OCI-LY1 (cell line): ENCODE results near the gene SNRPF.

Experiments
- EZH2 ChIP-seq: fragments of 200-600 bp; sonication (generic), shearing (Covaris generic); IDR thresholded peaks from 2 replicates; pipeline ENCODE4 v1.8.0; 2017; ENCODE audit warnings: borderline replicate concordance, mixed run types, mild to moderate bottlenecking, antibody characterized with exemption, low read length, moderate library complexity, mixed read lengths
- TF ChIP-seq, protein P1 (sequence below): fragments of 200-600 bp; sonication (generic), shearing (Covaris generic); IDR thresholded peaks from 2 replicates; pipeline ENCODE4 v1.5.1; 2017; ENCODE audit warnings: mild to moderate bottlenecking, antibody characterized with exemption, low read length, moderate library complexity, mixed read lengths

DNA sequence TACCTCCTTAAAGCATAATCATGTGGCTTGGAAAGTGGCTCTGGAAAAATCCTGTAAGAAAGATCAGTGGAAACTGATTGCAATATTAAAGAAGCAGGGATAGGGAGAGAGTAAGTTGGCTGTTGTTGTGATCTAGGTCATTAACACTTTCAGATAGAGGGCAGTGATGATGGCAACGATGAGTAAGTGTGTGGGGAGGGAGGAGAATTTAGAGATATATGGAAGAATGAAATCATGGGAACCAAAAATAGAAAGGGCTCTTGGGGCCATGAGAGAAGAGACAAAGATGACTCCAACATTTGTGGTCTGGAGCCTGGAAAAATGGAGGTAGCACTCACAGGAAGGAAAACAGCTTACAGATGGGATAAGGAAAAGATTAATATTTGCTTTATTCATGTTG lies 23.3 kb downstream of the SNRPF start:
- TF ChIP-seq, protein P1, sequence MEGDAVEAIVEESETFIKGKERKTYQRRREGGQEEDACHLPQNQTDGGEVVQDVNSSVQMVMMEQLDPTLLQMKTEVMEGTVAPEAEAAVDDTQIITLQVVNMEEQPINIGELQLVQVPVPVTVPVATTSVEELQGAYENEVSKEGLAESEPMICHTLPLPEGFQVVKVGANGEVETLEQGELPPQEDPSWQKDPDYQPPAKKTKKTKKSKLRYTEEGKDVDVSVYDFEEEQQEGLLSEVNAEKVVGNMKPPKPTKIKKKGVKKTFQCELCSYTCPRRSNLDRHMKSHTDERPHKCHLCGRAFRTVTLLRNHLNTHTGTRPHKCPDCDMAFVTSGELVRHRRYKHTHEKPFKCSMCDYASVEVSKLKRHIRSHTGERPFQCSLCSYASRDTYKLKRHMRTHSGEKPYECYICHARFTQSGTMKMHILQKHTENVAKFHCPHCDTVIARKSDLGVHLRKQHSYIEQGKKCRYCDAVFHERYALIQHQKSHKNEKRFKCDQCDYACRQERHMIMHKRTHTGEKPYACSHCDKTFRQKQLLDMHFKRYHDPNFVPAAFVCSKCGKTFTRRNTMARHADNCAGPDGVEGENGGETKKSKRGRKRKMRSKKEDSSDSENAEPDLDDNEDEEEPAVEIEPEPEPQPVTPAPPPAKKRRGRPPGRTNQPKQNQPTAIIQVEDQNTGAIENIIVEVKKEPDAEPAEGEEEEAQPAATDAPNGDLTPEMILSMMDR, result no peak
- TF ChIP-seq EZH2, result no peak
